ENCODE measurements around the gene KBTBD8. TPM values are rescaled to one million over a fixed set of nuclear protein-coding genes. Genes with fewer than 3 reads are reported as not detected.

Gene KBTBD8
- total RNA-seq, 1 experiment from 2014 or later = 1.7 TPM

DNA sequence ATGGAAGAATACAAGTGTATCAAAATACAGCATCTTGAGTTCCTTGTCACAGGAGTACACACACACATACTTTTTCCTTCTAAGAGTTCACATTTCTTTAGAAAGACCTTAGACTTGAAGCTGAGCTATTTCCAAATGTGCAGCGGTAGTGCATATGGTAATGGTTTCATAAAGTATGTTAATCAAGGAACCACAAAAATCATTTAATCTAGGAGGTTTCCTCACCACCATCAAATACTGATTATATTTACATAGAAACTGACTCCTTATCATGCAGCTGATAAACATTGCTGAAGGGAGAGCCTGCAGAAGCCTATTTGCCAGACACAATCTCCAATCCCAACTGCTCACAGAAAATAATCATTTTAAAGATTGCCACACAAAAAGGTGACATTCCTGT is 40.0 kb upstream of the KBTBD8 start:
- no peaks in the 10 kb centered on the region for H3K4me1 Mint-ChIP-seq (ENCODE audit: insufficient read depth, unreplicated experiment)
- no peak for DNase-seq (ENCODE audit: unreplicated experiment)
- no TSS peak for BruUV-seq (replicated peaks)
- H3K27ac Mint-ChIP-seq (ENCODE audit: low read depth, unreplicated experiment) = no peak overlapping the region
- TF ChIP-seq, protein P1, sequence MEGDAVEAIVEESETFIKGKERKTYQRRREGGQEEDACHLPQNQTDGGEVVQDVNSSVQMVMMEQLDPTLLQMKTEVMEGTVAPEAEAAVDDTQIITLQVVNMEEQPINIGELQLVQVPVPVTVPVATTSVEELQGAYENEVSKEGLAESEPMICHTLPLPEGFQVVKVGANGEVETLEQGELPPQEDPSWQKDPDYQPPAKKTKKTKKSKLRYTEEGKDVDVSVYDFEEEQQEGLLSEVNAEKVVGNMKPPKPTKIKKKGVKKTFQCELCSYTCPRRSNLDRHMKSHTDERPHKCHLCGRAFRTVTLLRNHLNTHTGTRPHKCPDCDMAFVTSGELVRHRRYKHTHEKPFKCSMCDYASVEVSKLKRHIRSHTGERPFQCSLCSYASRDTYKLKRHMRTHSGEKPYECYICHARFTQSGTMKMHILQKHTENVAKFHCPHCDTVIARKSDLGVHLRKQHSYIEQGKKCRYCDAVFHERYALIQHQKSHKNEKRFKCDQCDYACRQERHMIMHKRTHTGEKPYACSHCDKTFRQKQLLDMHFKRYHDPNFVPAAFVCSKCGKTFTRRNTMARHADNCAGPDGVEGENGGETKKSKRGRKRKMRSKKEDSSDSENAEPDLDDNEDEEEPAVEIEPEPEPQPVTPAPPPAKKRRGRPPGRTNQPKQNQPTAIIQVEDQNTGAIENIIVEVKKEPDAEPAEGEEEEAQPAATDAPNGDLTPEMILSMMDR (IDR thresholded peaks at IDR 0.05; ENCODE audit: unreplicated experiment) = no peak
- ChIA-PET CTCF (interaction anchor here (0.6 to 3.0 kb wide), 5 partner anchors 14 to 636 kb away, joined by 3 to 12 read pairs (median 4); no protein-coding TSS in a partner anchor), POLR2A (no interaction called here)
- no peaks in the 10 kb centered on the region for H3K36me3 Mint-ChIP-seq (ENCODE audit: insufficient read depth, unreplicated experiment)
- no peaks in the 10 kb centered on the region for H3K9me3 Mint-ChIP-seq (ENCODE audit: unreplicated experiment)
- intact Hi-C loops (cut with micrococcal nuclease) = no loop called here
- H3K4me3 Mint-ChIP-seq (ENCODE audit: unreplicated experiment) = no peak overlapping the region
- peaks cover 88% of the 10 kb centered on the region for H3K27me3 Mint-ChIP-seq (ENCODE audit: insufficient read depth, unreplicated experiment)

DNA sequence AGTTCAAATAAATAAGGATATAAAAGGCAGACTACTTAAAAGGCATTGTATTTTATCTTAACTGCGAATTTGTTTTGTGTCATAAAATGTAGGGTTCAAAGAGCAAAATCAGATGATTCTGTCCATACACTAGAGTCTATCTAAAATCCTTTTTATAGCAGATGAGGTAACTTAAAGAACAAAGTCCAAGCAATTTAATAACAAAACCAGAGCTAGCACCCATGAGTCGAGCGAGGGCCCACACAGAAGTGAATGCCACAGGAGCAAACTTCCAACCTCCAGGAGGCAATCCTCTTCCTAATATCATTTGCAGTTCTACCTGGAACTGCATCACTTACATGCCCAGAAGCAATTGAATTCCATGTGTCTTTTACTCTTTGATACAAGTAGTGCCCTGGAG is 35.4 kb upstream of the KBTBD8 start:
- BruUV-seq (replicated peaks) = no TSS peak
- ChIA-PET CTCF (interaction anchor here (2.0 kb wide), 1 partner anchor 9 kb away, joined by 14 read pairs; no protein-coding TSS in a partner anchor), POLR2A (no interaction called here)
- intact Hi-C loops (cut with micrococcal nuclease) = no loop called here
- Mint-ChIP-seq H3K4me1 (ENCODE audit: insufficient read depth, unreplicated experiment) (no peaks in the 10 kb centered on the region), H3K4me3 (ENCODE audit: unreplicated experiment) (no peak overlapping the region), H3K27ac (ENCODE audit: low read depth, unreplicated experiment) (no peak overlapping the region), H3K9me3 (ENCODE audit: unreplicated experiment) (no peaks in the 10 kb centered on the region), H3K27me3 (ENCODE audit: insufficient read depth, unreplicated experiment) (peaks cover 90% of the 10 kb centered on the region), H3K36me3 (ENCODE audit: insufficient read depth, unreplicated experiment) (no peaks in the 10 kb centered on the region)
- TF ChIP-seq, protein P1 (IDR thresholded peaks at IDR 0.05; ENCODE audit: unreplicated experiment) = no peak
- no peak for DNase-seq (ENCODE audit: unreplicated experiment)

DNA sequence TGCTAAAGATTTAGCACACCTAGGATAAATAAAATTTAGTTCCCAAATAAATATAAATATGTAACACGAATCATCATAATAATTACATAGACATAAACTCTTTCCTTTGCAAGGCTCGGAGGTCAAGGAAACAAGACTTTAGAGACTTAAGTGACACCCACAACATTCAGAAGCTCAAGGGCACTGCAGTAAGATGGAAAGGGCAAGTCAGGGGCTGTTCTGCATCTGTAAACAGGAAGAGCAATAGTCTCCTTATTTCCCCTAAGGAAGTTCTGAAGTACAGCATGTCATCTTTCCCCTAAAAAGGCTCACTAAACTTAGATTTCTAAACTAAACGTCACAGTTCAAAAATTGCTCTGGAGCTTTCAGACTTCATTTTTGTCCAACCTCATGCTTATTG is 26.9 kb upstream of the KBTBD8 start:
- ChIA-PET POLR2A (interaction anchor here (0.8 kb wide), 1 partner anchor 75 kb away, joined by 3 read pairs; no protein-coding TSS in a partner anchor), CTCF (interaction anchor here (0.7 to 7.0 kb wide), 31 partner anchors 9 to 1923 kb away, joined by 3 to 74 read pairs (median 5); no protein-coding TSS in a partner anchor)
- intact Hi-C loops (cut with micrococcal nuclease) = loop anchor here (10.0 kb wide), 1 partner anchor 1904 kb away; no protein-coding TSS in a partner anchor
- Mint-ChIP-seq H3K9me3 (ENCODE audit: unreplicated experiment) (no peaks in the 10 kb centered on the region), H3K4me1 (ENCODE audit: insufficient read depth, unreplicated experiment) (no peaks in the 10 kb centered on the region), H3K27ac (ENCODE audit: low read depth, unreplicated experiment) (no peak overlapping the region), H3K27me3 (ENCODE audit: insufficient read depth, unreplicated experiment) (peaks cover 51% of the 10 kb centered on the region), H3K4me3 (ENCODE audit: unreplicated experiment) (no peak overlapping the region), H3K36me3 (ENCODE audit: insufficient read depth, unreplicated experiment) (no peaks in the 10 kb centered on the region)
- no TSS peak for BruUV-seq (replicated peaks)
- TF ChIP-seq, protein P1 (IDR thresholded peaks at IDR 0.05; ENCODE audit: unreplicated experiment) = no peak
- no peak for DNase-seq (ENCODE audit: unreplicated experiment)

DNA sequence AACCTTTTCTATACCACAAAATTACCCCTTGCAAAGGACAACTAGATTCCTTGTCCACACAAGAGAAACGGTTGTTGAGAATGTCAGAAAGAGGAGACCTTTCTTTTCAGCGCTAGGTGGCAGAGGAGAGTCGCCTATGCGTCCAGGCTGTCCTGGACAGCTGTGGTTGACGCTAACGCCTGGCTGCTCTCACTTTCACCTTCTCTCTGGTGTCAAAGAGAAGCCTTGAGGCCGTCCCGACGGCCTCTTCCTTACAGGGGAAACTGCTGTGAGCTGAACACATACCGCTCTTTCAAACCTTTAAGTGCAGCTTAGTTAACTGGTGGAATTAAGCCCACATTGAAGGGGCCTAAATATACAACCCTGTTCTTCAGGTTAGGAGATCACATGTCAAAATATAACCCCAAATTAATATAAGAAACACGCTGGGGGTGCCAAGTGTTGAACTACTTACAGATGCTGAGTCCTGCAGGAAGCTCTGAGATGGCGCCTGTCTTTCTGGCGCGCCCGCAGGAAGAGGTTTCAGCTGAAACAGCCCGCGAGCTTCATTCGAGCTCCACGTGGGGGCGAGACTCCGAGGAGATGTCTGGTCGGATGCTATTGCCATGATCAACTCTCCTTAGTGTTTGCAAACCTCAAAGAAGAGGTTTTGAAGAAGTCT is 26.1 kb upstream of the KBTBD8 start:
- intact Hi-C loops (cut with micrococcal nuclease) = loop anchor here (1.0 to 10.0 kb wide), 3 partner anchors 65 to 1903 kb away; no protein-coding TSS in a partner anchor
- H3K36me3 Mint-ChIP-seq (ENCODE audit: insufficient read depth, unreplicated experiment) = no peaks in the 10 kb centered on the region
- ChIA-PET POLR2A (interaction anchor here (0.8 to 2.2 kb wide), 2 partner anchors 26 to 74 kb away, joined by 3 to 7 read pairs; partner anchors contain the start of gene KBTBD8), CTCF (interaction anchor here (0.6 to 7.0 kb wide), 43 partner anchors 8 to 1930 kb away, joined by 3 to 74 read pairs (median 4); partner anchors contain the start of gene KBTBD8)
- no TSS peak for BruUV-seq (replicated peaks)
- no peaks in the 10 kb centered on the region for H3K9me3 Mint-ChIP-seq (ENCODE audit: unreplicated experiment)
- H3K4me1 Mint-ChIP-seq (ENCODE audit: insufficient read depth, unreplicated experiment) = no peaks in the 10 kb centered on the region
- no peak overlapping the region for H3K4me3 Mint-ChIP-seq (ENCODE audit: unreplicated experiment)
- TF ChIP-seq, protein P1 (IDR thresholded peaks at IDR 0.05; ENCODE audit: unreplicated experiment) = peak; percentile 76
- DNase-seq (ENCODE audit: unreplicated experiment) = peak; percentile 70
- peaks cover 43% of the 10 kb centered on the region for H3K27me3 Mint-ChIP-seq (ENCODE audit: insufficient read depth, unreplicated experiment)
- no peak overlapping the region for H3K27ac Mint-ChIP-seq (ENCODE audit: low read depth, unreplicated experiment)

All from MCF 10A (cell line).